Stimulated activated naive CD8-positive, alpha-beta T cell treated with anti-CD3 and anti-CD28 coated beads, Interleukin-15, Interleukin-2, amounts not matched to agents 100 U/mL and 50 U/mL, for 24 hours (primary cell): ENCODE results near the gene MUC5AC.
"Not testable (repeated sequence)": the region's sequence is repeated elsewhere in the genome, so short reads cannot be mapped to it uniquely, and the experiment has no call there.

Experiments used
- ATAC-seq: fragments of 150-1000 bp; cut with Tn5 transposase; one replicate; pipeline ENCODE4 v1.10.0; 2021
- DNase-seq: peaks from one replicate; pipeline ENCODE4 v3.0.0; 2021

MUC5AC gene

DNA sequence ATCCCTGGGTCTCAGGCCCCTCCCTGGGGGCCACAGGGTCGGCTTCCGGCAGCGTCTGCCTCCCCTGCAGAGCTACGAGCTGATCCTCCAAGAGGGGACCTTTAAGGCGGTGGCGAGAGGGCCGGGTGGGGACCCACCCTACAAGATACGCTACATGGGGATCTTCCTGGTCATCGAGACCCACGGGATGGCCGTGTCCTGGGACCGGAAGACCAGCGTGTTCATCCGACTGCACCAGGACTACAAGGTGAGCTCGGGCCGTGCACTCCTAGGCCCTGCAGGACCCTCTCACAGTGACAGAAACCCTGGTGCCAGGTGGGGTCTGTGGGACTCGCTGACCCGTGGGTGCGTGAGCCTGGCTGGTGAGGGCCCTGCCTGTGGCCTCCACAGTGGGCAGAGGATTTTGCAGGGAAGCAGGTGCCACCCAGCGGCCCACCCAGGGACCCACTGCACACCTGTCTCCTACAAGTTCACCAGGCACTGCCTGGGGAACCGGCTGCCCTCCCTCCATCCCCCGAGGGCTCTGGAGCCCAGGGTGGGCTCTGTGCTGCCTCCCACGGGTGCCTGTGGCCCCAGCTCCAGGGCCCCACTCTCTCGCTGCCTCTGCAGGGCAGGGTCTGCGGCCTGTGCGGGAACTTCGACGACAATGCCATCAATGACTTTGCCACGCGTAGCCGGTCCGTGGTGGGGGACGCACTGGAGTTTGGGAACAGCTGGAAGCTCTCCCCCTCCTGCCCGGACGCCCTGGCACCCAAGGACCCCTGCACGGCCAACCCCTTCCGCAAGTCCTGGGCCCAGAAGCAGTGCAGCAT lies 78.8 kb downstream of the MUC5AC start:
- no peak for ATAC-seq
- no peak for DNase-seq

DNA sequence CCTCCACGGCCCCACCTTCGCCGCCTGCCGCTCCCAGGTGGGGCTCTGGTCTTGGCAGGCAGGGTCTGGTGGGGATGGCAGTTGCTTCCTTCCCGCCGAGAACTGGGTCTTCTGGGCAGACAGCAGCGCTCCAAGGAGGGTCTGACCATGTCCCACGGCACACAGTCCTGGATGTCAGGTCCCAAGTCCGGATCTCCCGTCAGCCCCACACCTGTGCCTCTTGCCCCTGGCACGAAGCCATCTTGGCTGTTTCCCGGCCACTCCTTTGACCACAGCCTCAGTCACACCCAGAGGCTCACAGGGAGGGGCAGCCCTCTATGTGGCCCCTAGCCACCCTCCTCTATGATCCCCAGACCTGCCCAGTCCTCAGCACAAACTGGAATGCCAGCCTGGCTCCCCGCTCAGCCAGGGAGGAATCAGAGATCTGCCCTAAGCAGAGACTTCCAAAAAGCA lies 79.4 kb downstream of the MUC5AC start:
- DNase-seq (no peak), ATAC-seq (no peak)

DNA sequence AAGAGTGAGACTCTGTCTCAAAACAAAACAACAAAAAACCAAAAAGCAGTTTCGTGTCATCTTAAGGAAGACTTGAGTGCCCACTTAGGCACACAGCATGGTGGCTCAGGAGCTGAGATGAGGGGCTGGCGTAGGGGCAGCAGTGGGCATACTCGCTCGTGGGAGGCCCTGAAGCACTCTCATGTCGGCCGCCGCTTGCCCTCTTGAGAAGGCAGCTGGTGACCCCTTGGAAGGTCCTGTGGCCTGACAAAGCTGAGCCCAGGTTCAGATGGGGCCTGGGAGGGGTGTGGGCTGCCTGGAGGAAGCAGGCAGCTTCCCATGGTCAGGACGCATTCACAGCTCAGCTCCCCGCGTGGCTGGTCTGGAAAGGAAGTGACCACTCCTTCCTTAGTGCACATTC lies 80.1 kb downstream of the MUC5AC start:
- no peak for DNase-seq
- ATAC-seq = no peak

DNA sequence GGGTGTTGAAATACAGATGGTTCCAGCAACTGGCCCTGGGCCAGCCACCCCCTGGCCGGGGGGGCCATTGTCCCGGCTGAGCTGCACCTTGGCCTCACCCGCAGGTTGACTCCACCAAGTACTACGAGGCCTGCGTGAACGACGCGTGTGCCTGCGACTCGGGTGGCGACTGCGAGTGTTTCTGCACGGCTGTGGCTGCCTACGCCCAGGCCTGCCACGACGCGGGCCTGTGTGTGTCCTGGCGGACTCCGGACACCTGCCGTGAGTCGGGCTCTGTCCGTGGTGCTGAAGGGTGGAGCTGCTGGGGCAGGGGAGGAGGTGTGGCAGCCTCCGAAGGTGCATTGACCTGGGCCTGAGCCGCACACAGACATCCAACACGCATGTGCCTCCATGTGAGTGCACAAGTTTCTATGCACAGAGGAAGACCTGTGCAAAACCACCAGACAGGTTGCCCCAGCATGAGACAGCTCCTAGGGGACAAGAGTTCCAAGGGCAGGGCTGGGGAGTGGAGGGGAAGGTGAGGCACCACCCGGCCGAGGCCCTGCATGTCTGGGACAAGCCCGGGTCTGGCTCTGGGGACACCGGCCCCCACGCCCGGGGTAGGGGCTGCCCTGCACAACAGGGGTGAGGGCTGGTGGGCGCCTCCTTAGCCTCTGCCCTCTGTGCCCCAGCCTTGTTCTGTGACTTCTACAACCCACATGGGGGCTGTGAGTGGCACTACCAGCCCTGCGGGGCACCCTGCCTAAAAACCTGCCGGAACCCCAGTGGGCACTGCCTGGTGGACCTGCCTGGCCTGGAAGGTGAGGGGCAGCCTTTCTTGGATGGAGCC lies 81.2 kb downstream of the MUC5AC start:
- ATAC-seq = no peak

DNA sequence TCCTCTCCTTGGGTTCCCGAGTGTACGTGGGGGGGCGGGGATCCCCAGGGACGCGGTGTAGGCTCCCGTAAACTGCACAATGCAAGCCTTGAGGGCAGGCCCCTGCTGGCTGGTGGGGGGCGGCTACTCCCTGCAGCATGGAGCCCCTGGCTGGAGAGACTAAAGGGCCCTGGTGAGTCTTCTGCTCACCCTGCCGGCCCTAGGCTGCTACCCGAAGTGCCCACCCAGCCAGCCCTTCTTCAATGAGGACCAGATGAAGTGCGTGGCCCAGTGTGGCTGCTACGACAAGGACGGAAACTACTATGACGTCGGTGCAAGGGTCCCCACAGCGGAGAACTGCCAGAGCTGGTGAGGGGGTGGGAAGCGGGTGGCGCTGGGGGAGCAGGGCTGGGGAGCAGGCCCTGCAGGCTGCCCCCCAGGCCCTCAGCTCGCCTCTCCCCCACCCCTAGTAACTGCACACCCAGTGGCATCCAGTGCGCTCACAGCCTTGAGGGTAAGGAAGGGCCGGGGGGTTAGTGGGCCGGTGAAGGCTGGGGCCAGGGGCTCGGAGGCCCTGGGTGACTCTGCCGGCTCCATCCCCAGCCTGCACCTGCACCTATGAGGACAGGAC lies 81.9 kb downstream of the MUC5AC start:
- DNase-seq (no peak), ATAC-seq (no peak)

More for the DNA sequence above, 81.2 kb downstream of the MUC5AC start:
- no peak for DNase-seq

DNA sequence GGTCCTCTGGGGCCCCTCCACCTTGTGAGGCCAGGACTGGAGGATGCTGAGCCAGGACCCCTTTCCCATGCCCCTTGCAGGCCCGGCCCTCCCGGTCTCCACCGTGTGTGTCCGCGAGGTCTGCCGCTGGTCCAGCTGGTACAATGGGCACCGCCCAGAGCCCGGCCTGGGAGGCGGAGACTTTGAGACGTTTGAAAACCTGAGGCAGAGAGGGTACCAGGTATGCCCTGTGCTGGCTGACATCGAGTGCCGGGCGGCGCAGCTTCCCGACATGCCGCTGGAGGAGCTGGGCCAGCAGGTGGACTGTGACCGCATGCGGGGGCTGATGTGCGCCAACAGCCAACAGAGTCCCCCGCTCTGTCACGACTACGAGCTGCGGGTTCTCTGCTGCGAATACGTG lies 83.0 kb downstream of the MUC5AC start:
- DNase-seq (no peak), ATAC-seq (no peak)

DNA sequence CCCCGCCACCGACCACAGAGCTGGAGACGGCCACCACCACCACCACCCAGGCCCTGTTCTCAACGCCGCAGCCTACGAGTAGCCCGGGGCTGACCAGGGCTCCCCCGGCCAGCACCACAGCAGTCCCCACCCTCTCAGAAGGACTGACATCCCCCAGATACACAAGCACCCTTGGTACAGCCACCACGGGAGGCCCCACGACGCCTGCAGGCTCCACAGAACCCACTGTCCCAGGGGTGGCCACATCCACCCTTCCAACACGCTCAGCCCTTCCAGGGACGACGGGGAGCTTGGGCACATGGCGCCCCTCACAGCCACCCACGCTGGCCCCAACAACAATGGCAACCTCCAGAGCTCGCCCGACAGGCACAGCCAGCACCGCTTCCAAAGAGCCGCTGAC lies 84.0 kb downstream of the MUC5AC start:
- ATAC-seq (no peak), DNase-seq (no peak)

DNA sequence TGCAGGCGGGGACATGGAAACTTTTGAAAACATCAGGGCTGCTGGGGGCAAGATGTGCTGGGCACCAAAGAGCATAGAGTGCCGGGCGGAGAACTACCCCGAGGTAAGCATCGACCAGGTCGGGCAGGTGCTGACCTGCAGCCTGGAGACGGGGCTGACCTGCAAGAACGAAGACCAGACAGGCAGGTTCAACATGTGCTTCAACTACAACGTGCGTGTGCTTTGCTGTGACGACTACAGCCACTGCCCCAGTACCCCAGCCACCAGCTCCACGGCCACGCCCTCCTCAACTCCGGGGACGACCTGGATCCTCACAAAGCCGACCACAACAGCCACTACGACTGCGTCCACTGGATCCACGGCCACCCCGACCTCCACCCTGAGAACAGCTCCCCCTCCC lies 84.5 kb downstream of the MUC5AC start:
- ATAC-seq (no peak), DNase-seq (no peak)

DNA sequence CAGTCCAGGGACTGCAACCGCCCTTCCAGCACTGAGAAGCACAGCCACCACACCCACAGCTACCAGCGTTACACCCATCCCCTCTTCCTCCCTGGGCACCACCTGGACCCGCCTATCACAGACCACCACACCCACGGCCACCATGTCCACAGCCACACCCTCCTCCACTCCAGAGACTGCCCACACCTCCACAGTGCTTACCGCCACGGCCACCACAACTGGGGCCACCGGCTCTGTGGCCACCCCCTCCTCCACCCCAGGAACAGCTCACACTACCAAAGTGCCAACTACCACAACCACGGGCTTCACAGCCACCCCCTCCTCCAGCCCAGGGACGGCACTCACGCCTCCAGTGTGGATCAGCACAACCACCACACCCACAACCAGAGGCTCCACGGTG lies 85.0 kb downstream of the MUC5AC start:
- ATAC-seq, DNase-seq: not testable (repeated sequence)

DNA sequence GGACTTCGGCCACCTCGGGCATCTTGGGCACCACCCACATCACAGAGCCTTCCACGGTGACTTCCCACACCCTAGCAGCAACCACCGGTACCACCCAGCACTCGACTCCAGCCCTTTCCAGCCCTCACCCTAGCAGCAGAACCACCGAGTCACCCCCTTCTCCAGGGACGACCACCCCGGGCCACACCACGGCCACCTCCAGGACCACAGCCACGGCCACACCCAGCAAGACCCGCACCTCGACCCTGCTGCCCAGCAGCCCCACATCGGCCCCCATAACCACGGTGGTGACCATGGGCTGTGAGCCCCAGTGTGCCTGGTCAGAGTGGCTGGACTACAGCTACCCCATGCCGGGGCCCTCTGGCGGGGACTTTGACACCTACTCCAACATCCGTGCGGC lies 85.8 kb downstream of the MUC5AC start:
- DNase-seq, ATAC-seq: not testable (repeated sequence)

DNA sequence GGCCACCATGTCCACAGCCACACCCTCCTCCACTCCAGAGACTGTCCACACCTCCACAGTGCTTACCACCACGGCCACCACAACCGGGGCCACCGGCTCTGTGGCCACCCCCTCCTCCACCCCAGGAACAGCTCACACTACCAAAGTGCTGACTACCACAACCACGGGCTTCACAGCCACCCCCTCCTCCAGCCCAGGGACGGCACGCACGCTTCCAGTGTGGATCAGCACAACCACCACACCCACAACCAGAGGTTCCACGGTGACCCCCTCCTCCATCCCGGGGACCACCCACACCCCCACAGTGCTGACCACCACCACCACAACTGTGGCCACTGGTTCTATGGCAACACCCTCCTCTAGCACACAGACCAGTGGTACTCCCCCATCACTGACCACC lies 86.8 kb downstream of the MUC5AC start:
- not testable (repeated sequence) for ATAC-seq, DNase-seq

DNA sequence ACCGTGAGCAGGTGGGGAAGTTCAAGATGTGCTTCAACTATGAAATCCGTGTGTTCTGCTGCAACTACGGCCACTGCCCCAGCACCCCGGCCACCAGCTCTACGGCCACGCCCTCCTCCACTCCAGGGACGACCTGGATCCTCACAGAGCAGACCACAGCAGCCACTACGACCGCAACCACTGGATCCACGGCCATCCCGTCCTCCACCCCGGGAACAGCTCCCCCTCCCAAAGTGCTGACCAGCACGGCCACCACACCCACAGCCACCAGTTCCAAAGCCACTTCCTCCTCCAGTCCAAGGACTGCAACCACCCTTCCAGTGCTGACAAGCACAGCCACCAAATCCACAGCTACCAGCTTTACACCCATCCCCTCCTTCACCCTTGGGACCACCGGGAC lies 88.0 kb downstream of the MUC5AC start:
- ATAC-seq, DNase-seq: not testable (repeated sequence)

DNA sequence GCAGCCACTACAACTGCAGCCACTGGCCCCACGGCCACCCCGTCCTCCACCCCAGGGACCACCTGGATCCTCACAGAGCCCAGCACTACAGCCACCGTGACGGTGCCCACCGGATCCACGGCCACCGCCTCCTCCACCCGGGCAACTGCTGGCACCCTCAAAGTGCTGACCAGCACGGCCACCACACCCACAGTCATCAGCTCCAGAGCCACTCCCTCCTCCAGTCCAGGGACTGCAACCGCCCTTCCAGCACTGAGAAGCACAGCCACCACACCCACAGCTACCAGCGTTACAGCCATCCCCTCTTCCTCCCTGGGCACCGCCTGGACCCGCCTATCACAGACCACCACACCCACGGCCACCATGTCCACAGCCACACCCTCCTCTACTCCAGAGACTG lies 88.5 kb downstream of the MUC5AC start:
- not testable (repeated sequence) for ATAC-seq, DNase-seq

DNA sequence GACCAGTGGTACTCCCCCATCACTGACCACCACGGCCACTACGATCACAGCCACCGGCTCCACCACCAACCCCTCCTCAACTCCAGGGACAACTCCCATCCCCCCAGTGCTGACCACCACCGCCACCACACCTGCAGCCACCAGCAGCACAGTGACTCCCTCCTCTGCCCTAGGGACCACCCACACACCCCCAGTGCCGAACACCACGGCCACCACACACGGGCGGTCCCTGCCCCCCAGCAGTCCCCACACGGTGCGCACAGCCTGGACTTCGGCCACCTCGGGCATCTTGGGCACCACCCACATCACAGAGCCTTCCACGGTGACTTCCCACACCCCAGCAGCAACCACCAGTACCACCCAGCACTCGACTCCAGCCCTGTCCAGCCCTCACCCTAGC lies 89.3 kb downstream of the MUC5AC start:
- DNase-seq, ATAC-seq: not testable (repeated sequence)

DNA sequence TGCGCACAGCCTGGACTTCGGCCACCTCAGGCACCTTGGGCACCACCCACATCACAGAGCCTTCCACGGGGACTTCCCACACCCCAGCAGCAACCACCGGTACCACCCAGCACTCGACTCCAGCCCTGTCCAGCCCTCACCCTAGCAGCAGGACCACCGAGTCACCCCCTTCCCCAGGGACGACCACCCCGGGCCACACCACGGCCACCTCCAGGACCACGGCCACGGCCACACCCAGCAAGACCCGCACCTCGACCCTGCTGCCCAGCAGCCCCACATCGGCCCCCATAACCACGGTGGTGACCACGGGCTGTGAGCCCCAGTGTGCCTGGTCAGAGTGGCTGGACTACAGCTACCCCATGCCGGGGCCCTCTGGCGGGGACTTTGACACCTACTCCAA lies 91.2 kb downstream of the MUC5AC start:
- ATAC-seq, DNase-seq: not testable (repeated sequence)

DNA sequence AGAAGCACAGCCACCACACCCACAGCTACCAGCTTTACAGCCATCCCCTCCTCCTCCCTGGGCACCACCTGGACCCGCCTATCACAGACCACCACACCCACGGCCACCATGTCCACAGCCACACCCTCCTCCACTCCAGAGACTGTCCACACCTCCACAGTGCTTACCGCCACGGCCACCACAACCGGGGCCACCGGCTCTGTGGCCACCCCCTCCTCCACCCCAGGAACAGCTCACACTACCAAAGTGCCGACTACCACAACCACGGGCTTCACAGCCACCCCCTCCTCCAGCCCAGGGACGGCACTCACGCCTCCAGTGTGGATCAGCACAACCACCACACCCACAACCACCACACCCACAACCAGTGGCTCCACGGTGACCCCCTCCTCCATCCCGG lies 92.7 kb downstream of the MUC5AC start:
- not testable (repeated sequence) for DNase-seq, ATAC-seq
